Stimulated activated CD8-positive, alpha-beta memory T cell treated with anti-CD3 and anti-CD28 coated beads, Interleukin-7, amount 100 ng/mL, for 24 hours (primary cell): ENCODE data around the gene FLT1.

ENCODE experiments used
- DNase-seq: peaks from one replicate; pipeline ENCODE4 v3.0.0-alpha.2; 2020; ENCODE audit warnings: low read depth

Gene FLT1

GRCh38 chr13:28494778-28495537 is at the start of gene FLT1:
Gene FLT1 (minus strand): TSS chr13:28495128. CDS start chr13:28494843, 285 bp downstream.
- no peak for DNase-seq

- DNase-seq = no peak
These were observed 49.1 kb upstream of the FLT1 start for GRCh38 chr13:28544026-28544425.

- no peak for DNase-seq
These were observed 47.9 kb upstream of the FLT1 start for GRCh38 chr13:28542804-28543203.

GRCh38 chr13:28541966-28542365 is 47.0 kb upstream of the FLT1 start:
- DNase-seq = no peak

GRCh38 chr13:28540612-28541011 is 45.7 kb upstream of the FLT1 start:
- no peak for DNase-seq

GRCh38 chr13:28539625-28540286 is 44.8 kb upstream of the FLT1 start:
- DNase-seq = no peak

GRCh38 chr13:28538932-28539331 is 44.0 kb upstream of the FLT1 start:
- DNase-seq = no peak

- DNase-seq = no peak
These were observed 42.2 kb upstream of the FLT1 start for GRCh38 chr13:28537171-28537570.

- DNase-seq = no peak
These were observed 41.4 kb upstream of the FLT1 start for GRCh38 chr13:28536371-28536770.

GRCh38 chr13:28535734-28536133 is 40.8 kb upstream of the FLT1 start:
- no peak for DNase-seq

- no peak for DNase-seq
These were observed 39.9 kb upstream of the FLT1 start for GRCh38 chr13:28534801-28535200.

- DNase-seq = no peak
These were observed 39.3 kb upstream of the FLT1 start for GRCh38 chr13:28534210-28534609.

- DNase-seq = no peak
These were observed 38.7 kb upstream of the FLT1 start for GRCh38 chr13:28533441-28534166.

GRCh38 chr13:28533125-28533436 is 38.2 kb upstream of the FLT1 start:
- DNase-seq = no peak

- no peak for DNase-seq
These were observed 37.6 kb upstream of the FLT1 start for GRCh38 chr13:28532388-28533124.

- DNase-seq = no peak
These were observed 37.0 kb upstream of the FLT1 start for GRCh38 chr13:28531845-28532387.

GRCh38 chr13:28531077-28531844 is 36.3 kb upstream of the FLT1 start:
- DNase-seq = no peak

GRCh38 chr13:28530729-28531076 is 35.8 kb upstream of the FLT1 start:
- DNase-seq = no peak

- no peak for DNase-seq
These were observed 34.9 kb upstream of the FLT1 start for GRCh38 chr13:28529836-28530235.

GRCh38 chr13:28528848-28529247 is 33.9 kb upstream of the FLT1 start:
- no peak for DNase-seq

GRCh38 chr13:28528388-28528787 is 33.5 kb upstream of the FLT1 start:
- no peak for DNase-seq

GRCh38 chr13:28527629-28528028 is 32.7 kb upstream of the FLT1 start:
- no peak for DNase-seq
